A172 (cell line): ENCODE results near the gene IFT20. TPM values are rescaled to one million over a fixed set of nuclear protein-coding genes. Genes with fewer than 3 reads are reported as not detected.
A peak's percentile ranks its signal among the peaks of the same experiment; 100 is the strongest.

Experiments
- DNase-seq: peaks from one replicate; pipeline ENCODE4 v3.0.0-alpha.2; 2015; ENCODE audit warnings: low spot score
- total RNA-seq: library from RNA; depleted of rRNA; stranded (reverse); fragments of >200 nt; shearing (Covaris generic); gene quantifications from 2 replicates; pipeline ENCODE4 v1.2.3, GENCODE V29; 2014

IFT20 gene
- total RNA-seq, 1 experiment from 2014 or later: 45.5 TPM

- peak; percentile 93 for DNase-seq
Observed at GRCh38 chr17:28335959-28336871, 943 bp upstream of the IFT20 start.

- no peak for DNase-seq
Observed at GRCh38 chr17:28334666-28335200, 539 bp downstream of the IFT20 start.

- DNase-seq: no peak
Observed at GRCh38 chr17:28334171-28334570, 1.1 kb downstream of the IFT20 start.

GRCh38 chr17:28333083-28333746 is 2.1 kb downstream of the IFT20 start:
- no peak for DNase-seq

- no peak for DNase-seq
Observed at GRCh38 chr17:28331891-28332420, 3.3 kb downstream of the IFT20 start.

- DNase-seq: no peak
Observed at GRCh38 chr17:28330671-28331070, 4.6 kb downstream of the IFT20 start.

GRCh38 chr17:28328325-28328724 is 6.9 kb downstream of the IFT20 start:
- DNase-seq: no peak

- DNase-seq: no peak
Observed at GRCh38 chr17:28327709-28328108, 7.6 kb downstream of the IFT20 start.

- no peak for DNase-seq
Observed at GRCh38 chr17:28327031-28327607, 8.2 kb downstream of the IFT20 start.

GRCh38 chr17:28326114-28326513 is 9.2 kb downstream of the IFT20 start:
- no peak for DNase-seq

- no peak for DNase-seq
Observed at GRCh38 chr17:28325211-28325610, 10.1 kb downstream of the IFT20 start.

GRCh38 chr17:28324781-28325180 is 10.5 kb downstream of the IFT20 start:
- no peak for DNase-seq

GRCh38 chr17:28324267-28324745 is 11.0 kb downstream of the IFT20 start:
- DNase-seq: no peak

GRCh38 chr17:28320215-28321061 is 14.8 kb downstream of the IFT20 start:
- DNase-seq: no peak

GRCh38 chr17:28319598-28319935 is 15.7 kb downstream of the IFT20 start:
- DNase-seq: no peak

GRCh38 chr17:28318759-28319597 is 16.3 kb downstream of the IFT20 start, which contains the start of gene TMEM97:
TMEM97 (plus strand) TSS chr17:28319200; CDS start chr17:28319240, 40 bp downstream.
- DNase-seq: peak; percentile 95

GRCh38 chr17:28317966-28318758 is 17.1 kb downstream of the IFT20 start:
- DNase-seq: no peak

GRCh38 chr17:28317099-28317965 is 17.9 kb downstream of the IFT20 start:
- no peak for DNase-seq
